HG02852 (cell line): ENCODE results near the gene GJA10.
A peak's percentile ranks its signal among the peaks of the same experiment; 100 is the strongest.

ENCODE experiments used
- ATAC-seq: cut with Tn5 transposase; IDR thresholded peaks from one replicate; pipeline ENCODE4 v1.9.1; 2021; ENCODE audit warnings: mild to moderate bottlenecking, moderate library complexity; ENCODE audit not compliant: unreplicated experiment

GJA10 gene

DNA sequence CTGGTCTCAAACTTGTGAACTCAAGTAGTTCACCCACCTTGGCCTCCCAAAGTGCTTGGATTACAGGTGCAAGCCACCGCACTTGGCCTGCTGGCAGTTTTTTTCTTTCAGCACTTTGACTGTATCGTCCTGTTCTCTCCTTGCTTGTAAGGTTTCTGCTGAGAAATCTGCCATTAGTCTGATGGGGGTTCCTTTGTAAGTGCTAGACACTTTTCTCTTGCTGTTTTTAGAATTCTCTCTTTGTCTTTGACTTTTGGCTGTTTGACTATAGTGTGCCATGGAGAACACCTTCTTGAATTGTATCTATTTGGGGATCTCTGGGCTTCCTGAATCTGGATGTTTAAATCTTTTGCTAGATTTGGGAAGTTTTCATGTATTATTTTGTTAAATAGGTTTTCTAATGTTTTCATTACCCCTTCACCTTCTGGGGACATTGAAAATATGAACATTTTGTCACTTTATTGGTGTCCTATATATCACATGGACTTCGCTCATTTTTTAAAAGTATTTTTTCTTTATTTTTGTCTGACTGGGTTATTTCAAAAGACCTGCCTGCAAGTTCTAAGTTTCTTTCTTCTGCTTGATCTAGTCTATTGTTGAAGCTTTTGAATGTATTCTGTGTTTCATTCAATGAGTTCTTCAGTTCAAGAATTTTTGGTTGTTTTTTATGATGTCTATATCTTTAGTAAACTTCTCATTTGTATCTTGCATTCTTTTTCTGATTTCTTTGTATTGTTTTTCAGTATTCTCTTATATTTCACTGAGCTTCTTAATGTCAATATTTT is 22.1 kb downstream of the GJA10 start:
- no peak for ATAC-seq

DNA sequence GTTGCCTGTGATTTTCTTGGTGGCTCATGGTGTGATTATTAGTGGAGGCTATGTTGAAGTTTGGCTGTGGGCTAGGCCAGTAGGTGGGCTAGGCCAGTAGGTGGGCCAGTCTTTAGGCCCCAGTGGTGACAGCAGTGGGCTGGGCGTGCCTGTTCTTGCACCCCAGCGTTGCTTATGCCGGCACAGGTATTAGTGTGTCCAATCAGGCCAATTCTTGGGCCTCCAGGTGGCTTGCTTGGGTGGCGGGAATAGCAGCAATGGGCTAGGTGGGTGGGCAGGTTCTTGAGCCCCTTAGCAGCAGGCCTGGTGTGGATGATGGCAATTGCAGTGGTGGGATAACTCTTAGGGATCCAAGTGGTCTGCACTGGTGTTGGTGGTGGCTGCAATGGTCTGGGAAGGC is 22.9 kb downstream of the GJA10 start:
- ATAC-seq: no peak

DNA sequence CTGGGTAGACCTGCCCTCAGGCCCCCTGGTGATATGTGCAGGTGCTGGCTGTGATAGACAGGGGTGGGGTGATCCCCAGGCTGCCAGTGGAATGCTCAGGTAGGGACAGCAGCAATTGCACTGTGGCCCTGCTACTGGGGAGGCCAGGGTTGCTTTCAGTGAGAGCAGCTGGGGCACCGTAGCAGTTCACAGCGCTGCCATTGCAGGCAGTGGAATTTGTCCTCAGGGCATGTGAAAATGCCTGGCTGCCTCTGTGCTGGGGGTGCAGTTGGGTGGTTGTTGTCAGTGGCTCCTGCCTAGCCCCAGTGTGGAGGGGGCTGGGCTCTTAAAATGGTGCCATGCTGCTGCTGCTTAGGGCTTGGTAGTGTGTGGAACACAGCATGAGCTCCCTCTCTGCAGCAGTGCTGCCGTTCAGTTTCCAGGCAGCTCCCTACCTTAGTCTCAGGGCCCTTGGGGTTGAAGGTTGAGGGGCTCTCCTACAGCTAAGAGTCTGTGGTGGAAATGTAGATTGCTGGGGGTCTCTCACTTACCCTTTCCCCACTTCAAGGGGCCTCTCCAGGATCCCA is 23.6 kb downstream of the GJA10 start:
- ATAC-seq: no peak

DNA sequence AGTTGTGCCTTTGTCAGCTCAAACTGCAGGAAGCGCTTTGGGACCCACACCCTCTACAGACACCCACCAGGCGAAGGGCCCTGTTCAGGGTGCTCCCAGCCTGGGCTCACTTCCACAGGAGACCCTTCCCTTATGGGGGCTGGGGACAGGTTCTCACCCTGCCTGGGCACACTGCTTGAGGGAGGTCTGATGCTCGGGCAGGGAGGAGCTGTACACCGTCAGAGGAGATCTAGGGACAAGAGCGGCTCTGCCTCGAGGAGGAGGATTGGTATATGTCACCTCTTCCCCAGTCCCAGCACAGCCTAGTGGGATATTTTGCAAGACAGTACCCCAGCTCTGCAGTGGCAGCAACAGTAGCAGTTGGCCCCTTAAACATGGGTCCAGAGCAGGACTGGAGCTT is 26.9 kb downstream of the GJA10 start:
- no peak for ATAC-seq

DNA sequence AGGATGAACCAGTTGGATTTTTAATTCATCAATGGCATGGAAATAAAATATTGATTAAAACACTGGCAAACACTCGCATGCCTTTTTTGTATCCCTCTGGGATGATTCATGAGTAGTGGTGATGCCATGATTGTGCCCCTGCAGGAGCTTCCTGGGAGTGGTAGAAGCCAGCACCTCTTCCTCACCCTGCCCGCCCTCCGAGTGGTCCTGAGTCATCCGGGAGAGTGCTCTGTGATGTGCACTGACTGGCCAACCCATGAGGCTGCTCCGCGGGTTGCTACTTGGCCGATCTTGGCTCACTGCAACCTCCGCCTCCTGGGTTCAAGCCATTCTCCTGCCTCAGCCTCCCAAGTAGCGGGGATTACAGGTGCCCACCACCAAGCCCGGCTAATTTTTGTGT is 27.4 kb downstream of the GJA10 start:
- ATAC-seq: no peak

DNA sequence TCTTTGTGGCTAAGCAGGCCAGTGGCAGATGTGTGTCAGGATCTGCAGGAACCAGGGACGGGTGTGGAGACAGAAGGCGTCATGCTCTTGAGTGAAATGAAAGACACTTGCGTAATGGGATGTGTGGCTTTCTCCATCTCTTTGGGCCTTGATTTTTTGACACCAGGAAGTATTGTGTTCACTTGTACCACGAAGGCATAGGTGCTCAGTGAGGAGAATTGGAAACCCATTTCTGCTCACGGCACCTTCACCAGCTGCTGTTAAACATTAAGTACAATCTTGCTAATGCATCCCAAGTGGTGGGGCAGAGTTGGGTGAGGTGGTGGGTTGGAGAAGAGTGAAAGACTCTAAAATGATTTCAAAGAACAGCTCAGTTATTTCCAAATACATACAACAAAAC is 30.0 kb downstream of the GJA10 start:
- ATAC-seq: no peak

DNA sequence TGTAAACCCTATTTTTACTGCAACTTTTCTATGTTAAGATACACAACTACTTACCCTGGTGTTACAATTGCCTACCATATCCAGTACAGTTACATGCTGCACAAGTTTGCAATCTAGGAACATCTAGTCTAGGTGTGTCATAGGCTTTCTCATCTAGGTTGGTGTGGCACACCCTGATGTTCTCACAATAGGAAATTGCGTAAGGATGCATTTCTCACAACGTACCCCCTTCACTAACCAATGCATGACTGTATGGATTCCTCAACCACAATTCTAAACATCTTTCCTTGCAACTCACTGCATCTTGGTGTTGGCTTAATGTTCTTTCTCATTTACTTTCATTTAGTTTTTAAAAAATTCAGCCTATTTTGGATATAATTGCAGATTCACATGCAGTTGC is 31.6 kb downstream of the GJA10 start:
- ATAC-seq: no peak

DNA sequence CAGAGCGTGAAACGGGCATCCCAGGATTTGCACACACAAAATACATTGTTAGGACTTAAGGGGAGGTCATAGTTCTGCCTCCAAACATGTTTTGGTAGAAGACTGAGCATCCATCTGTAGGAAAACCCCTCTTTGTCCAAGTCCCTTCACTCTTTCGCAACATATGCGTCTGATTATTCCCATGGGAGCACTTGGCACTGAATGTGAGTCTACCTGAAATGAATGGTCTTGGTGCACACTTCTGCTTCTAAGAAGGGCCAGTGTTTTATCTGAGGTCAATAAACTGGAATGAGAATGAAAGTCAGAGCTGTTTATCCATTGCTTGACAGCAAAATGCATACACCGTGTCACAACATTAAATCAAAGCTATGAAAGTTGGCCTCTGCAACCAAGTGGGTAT is 33.0 kb downstream of the GJA10 start:
- no peak for ATAC-seq

DNA sequence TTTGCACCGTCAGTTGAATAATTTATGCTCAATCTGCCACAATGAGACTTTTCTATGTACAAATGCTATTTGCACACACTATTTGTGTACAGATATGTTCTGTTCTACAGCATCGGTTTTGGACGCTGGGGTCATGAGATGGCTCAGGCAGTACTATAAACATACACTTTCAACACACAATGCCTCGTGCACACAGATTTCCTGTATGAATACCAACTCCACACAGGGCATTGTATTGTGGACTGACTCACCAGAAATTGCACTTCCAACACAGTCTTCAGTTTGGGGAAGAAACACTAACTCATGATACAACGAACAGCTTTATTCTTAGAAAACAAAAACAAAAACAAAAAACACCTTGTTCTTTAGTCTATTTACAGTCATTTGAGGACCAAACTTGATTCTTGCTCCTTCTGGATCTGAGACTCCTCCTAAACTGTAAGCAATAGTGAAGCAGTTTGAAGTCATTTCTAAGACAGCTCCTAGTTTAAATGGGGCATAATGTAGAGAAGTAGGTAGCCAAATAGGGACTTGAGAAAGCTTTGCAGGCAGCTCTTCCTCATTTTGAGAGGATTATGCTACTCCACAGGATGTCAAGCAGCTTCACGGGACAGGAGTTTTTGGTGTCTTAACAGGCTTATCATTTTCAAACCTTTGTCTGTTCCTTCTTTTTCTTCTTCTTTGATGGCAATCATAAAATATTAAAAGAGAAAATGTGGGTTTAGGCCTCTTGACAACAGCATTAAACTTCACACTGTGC is 33.7 kb downstream of the GJA10 start:
- no peak for ATAC-seq

DNA sequence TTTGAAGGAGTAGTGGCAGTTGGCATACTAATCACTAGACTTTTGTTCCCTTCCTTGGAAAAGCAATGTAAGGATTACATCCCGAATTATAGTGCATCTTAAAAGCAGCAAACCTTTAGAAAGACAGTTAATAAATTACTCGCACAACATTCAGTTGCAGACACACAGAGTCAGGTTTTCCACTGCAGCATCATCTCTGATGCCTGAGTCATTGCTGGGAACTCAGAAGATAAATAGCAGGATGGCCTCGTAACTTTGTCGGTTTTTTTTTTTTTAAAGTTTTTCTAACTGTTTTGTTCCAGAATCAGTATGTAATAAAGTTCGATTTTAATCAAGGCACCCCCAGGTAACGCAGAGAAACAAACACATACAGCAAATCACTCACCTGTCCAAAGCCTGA is 34.3 kb downstream of the GJA10 start:
- no peak for ATAC-seq

DNA sequence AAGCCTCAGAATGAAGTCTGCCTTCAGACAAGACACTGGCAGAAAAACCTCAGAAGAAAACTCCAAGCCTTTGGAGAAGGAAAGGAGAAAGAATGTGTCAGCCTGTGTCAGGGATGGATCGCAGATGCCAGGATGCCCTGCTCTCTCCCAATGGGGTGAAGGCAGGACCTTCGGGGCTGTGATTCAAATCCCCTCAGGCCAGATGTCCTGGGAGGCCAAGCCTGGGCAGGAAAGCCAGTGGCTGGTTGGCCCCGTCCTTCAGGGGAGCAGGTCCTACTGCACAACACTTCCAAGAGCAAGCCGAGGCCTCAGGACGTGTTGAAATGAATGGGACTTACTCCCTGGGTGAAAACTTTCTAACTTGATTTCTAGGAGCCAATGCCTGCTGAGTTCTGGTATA is 36.5 kb downstream of the GJA10 start:
- no peak for ATAC-seq

DNA sequence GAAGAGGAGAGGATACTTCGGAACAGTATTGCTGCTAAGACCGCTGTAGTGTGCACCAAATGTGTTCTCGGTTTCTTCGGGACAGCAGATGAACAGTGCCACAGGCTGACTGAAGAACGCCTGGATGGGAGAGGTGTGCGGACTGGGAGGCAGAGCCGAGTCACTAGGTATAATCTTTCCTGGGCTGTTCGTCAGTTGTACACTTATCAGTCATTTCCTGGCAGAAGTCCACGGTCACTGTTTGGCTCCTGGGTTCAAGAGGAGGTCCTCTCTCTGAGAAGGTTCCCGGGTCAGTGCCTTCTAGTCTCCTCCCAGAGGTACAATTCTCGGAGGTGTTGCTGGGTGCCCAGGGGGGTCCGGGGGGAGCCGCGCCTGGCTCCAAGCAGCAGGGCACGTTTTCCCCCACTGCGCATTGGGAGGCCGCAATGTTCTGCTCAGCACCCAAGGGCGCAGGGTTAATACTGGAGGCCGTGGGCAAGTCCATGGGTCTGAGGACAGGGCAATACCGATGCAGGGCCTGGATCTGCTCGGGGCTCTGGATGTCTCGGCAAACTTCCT is 38.1 kb downstream of the GJA10 start:
- no peak for ATAC-seq

DNA sequence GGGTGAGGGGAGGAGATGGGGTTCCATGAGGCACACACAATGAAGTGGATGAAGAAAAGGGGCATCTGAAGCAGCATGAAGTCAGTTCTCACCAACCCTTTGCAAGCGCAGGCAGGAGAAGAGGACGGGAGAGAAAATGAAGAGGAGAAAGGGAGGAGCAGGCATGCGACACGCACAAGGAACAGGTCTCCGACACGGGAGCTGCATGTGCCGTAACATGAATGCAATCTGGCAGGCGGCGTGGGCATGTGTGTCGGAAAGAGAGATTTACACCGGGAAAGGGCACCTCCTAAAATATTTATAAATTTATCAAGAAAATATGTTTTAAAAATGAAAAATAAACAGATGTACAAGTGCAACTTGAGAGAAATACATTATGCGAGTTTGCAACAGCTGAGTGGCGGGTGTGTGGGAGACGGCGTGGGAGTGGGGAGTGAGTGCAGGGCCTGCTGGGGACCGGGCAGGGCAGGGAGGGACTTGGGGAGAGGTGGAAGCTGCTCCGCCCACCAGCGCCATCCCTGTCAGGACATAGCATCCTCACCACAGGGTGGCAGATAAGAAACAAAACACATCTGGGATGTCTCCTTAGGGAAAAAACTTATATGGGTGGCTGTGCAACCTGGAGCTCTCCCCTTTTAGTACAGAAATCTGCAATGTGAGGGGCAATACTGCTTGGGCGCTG is 40.6 kb downstream of the GJA10 start:
- ATAC-seq: no peak

DNA sequence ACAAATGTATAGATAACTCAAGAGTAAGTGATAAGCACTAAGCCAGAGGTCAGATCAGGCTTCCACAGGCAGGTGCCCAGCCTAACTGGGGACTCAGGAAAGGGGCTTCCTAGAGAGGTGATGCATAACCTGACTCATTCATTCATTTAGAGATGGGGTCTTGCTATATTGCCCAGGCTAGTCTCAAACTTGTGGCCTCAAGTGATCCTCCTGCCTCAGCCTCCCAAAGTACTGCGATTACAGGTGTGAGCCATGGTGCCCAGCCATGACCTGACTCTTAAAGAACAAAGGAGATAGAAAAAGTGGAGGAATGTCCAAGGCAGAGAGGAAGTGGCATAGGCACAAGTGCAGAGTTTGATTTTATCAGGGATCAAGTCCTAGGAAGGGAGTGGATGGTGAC is 41.9 kb downstream of the GJA10 start:
- ATAC-seq: no peak

DNA sequence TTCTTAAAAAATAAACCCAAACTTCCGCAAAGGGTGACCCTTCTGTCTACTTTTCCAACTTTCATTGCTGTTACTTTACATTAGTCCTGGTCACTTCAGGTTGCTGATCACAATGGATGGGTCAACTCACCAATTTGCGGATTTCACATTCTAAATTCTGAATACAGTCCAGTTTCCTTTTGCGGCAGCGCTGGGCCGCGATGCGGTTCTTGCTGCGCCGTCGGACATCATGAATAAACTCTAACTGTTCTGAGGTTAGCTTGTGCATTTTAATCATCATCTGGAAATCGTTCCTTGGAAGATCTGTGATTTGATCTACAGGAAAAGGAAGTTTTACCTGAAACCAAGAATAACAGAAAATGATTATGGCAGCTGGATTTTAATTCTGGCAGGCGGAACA is 43.7 kb downstream of the GJA10 start:
- ATAC-seq: no peak

DNA sequence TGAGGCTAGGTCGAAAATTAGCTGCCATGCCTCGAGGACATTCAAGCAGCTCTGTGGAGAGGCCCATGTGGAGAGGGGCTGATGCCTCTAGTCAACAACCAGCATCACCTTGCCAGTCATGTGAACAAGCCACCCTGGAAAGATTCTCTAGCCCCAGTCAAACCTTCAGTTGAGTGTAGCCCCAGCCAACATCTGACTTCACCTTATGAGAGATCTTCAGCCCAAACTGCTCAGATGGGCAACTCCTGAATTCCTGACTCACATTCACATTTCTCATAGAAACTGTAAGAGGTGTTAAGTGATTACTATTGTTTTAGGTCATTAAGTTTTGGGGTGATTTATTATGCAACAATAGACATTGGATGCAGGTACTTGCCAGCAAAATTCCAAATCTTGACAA is 44.9 kb downstream of the GJA10 start:
- no peak for ATAC-seq

DNA sequence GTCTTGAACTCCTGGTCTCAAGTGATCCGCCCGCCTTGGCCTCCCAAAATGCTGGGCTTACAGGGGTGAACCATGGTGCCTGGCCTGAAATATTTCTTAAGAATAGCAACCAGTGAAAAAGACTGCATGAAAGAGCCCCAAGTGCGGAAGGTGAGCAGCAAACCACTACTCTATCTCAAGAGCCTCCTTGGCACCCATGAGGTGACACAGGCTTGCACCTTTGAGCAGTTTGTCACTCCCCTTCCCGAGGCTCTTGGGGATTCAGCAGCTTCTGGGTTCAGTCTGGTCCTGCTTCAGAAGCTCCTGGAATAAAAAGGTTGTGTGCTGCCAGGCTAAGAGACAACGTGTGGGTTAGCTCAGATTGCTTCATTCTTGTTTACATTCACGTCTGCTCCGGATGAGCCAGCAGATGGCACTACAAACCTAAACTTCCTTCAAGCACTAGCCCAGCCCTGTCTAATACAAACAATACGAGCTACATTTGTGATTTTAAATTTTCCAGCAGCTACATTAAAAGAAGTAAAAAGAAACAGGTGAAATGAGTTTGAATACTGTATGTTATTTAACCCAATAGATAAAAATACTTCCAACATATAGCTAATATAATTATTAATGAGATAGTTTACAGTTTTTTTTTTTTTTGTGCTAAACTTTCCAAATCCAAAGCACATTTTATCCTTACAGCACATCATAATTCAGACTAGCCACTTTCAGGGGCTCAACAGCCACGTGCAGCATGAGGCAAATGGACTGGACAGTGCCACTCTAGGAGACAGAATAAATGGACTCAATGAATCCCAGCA is 46.2 kb downstream of the GJA10 start:
- peak; percentile 94 for ATAC-seq

DNA sequence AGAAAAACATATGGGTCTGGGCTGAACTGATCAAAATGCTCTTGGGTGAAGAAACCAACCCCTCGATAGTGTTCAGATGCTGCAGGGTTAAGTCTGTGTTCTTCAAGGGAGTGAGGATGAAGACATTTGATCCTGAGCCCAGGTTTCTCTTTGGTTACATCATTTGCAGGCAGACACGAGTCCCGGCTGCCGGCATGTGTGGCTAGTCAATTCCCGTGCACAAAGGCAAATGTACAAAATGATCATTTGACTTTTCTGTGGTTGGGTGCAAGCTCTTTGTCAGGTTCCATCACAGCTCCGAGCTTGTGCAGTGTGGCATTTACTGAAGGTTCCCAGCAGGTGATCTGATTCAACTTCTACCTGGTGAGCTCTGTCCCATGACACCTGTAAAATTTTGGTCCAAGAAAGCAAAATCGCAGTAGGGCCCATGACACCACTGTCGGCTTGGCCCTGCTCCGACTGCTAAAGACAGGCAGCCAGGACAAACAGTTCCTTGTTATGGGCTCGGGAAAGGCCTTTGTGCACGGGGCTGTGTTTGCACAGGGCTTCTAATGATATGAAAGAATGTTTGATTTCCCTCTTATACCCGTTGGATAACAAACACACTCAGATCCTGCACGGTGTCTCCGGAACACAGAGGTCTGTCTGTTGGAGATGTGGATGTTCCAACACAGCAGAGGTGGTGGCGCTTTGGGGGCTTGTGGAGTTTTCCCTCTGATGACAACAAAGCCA is 46.9 kb downstream of the GJA10 start:
- no peak for ATAC-seq

DNA sequence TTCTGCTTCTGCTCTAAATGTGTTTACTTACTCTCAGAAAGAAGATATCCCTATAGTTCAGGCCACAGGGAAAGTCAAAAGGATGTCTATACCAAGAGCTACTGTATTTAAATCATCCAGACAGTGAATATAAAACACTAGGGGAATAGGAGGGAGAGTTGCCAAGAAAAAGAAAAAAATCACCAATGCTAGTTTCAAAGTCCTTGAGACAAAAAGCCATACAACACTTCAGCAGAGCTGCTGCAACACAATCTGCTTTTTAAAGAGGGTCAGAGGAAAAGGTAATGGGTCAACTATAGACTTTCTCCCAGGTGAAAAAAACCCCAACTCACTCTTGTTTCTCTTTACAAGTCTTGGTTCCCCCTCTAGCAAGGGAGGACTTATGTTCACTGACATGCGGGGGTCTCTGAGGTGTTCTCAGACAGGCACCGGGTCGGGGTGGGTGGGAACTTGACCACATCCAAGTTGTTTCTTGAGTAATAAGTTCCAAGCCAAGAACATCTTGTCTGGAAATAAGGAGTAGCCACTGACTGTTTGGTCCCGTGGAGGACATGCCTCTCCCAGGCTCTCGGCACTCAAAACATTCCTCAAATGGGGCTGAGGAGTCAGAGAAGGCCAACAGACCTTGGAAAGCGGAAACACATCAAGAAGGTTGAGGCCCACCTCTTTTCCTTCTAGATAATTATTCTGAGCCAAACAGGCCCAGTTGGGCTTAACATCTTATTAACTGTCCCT is 47.7 kb downstream of the GJA10 start:
- ATAC-seq: no peak
